Hematopoietic multipotent progenitor cell treated with erythropoietin and hydrocortisone succinate and interleukin-3 and kit ligand, for 8 days (in vitro differentiated cells): ENCODE results near the gene JARID2.
"Not testable (repeated sequence)": the region's sequence is repeated elsewhere in the genome, so short reads cannot be mapped to it uniquely, and the experiment has no call there.

Source experiments
- DNase-seq: peaks from one replicate; pipeline ENCODE4 v3.0.0-alpha.2; 2015

The JARID2 gene

DNA sequence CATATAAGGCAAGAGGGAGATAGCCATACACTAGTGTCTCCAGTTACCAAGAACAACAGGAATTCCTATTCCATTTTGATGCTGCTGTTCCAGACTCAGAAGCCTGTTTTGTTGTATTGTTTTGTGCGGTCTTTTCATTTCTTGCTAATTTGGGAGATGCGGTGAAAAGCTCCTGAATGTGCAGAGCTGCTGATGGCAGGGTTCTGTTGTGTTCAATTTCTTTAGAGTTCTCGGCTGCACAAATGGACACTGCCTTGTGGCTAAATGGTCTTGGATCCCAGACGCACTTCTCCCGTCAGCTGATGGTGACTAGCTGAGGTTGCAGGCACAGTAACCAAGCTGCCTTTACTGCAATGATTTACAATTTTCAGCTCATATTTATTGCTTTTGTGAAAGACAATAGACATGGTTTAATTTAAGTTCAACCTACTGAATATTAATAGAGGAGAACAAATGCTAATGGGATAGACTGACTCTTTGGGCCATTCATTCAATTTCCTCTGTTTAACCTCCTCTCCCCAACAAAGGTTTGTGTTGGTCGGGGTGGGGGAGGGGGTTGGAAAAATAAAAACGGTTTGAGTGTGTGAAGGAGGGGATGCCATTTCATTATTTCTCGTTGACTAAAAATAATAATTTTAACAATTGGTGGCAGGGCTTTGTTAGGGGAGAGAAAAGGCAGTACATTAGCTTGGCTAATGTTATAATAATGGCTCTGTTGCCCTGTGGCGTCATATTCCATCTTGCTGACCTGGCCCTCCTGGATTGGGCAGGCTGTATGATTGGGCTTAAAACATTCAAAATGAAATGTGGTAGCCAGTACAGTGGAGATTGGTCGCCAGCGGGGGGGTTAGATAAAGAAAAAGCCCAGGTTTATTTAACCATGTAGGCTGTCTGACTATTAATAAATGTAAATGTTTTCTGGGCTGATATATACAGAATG, 159.5 kb downstream of the JARID2 start:
- DNase-seq, result no peak

DNA sequence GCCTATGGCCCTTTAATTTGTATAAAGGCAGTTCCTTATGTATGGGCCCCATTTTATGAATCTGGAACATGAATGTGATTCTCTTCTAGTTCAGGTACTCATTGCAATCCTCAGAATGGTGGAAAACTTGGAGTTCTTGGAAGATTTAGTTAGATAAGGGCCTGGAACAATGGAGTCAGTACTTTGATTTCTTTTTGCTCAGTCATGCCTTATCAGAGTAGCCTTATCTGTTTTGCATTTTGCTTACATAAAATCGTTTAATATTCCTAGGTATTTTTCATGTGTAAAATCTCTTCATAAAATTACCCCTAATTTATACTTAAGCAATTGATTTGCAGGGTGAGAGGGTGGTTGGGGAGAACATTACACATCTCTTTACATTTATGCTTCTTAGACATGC, 160.6 kb downstream of the JARID2 start:
- no peak for DNase-seq

DNA sequence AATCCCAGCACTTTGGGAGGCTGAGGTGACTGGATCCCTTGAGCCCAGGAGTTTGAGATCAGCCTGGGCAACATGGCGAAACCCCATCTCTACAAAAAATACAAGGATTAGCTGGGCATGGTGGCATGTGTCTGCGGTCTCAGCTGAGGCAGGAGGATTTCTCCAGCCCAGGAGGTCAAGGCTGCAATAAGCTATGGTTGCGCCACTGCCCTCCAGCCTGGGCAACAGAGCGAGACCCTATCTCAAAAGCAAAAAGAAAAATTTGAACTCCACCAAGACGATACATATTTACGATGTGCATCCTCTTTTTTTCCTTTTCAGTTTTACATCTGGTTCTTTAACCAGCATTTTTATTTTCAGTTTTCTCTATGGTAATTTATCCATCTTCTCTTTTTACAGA, 162.1 kb downstream of the JARID2 start:
- no peak for DNase-seq

DNA sequence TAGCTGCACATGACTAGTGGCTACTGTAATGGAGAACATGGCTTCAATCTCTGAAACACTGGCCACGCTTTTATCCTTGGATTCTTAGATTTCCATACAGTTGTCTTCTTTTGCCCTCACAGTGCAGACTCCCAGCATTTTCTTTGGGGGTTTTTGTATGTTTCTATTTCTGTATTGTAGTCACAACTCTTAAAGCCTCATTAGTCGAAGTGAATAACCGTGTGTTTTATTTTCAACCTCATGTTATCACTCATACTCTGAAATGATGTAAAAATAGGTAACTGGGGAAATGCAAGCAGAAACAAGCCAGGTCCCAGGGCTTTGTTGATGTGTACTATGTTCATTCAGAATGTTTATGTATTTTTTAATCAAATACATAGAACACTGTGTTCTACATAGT, 162.9 kb downstream of the JARID2 start:
- DNase-seq, result no peak

DNA sequence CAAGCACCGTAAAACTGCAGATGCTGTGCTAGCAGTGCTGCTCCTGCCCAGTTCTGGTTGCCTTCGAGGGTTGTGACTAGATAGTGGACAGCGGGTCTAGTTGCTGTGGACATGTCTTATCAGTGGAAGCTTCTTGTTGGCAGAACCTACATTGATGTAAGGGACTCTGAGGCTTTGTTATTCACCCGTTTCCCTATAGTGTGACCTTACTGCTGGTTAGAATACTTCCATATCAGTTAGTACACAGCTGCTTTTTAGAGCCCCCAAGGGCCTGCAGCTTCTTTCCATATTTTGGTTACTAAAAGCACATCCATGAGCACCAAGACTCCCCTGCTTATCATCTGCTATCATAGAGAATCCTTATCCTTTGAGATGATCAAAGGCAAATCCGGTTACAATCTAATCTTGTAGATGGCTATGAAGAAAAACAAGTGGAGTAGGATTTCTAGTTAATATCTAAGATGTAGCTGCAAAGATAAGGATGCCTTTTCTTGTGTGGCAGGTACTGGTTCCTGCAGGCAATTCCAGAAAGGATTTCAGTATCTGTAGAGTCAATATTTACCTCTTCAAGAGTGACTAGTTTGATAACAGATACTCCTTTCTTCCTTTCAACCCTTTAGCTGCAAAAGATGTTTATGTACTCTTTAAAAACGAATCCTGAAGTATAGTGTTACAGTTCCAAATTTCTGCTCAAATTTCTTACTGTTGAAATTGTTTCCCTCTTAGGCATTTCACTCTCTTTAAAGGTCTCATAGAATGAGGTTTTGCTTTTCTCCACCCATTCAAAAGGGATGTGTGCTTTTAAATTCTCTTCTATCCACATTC, 163.6 kb downstream of the JARID2 start:
- DNase-seq, result peak; percentile 78

DNA sequence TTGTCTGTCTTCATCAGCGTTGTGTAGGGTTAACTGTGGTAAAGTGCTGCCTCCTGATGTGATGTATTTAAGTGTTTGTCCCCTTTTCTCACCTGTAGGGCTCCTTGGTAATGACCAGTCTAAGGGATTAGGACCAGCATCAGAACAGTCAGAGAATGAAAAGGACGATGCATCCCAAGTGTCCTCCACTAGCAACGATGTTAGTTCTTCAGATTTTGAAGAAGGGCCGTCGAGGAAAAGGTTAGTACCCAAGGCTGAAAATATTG, 164.2 kb downstream of the JARID2 start:
- no peak for DNase-seq

DNA sequence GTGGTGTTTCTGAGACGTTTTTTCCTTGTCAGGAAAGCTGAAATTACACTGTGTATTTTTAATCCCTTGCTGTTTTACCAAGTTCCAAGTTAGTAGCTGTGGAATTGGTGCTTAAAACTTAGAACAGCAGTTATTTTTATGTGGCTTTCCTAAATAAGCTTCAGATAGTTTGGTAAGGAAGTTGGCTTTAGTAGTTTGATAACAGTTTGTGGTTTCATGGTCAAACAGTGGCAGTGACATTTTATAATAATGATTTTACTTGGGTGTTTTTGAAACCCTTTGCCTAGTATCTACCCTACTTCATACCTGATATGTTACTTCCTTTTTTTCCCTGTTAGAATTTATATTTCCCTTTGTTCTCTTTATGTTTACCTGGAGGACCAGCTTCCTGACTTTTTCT, 164.9 kb downstream of the JARID2 start:
- peak; percentile 58 for DNase-seq

- DNase-seq, result no peak
These were observed 165.9 kb downstream of the JARID2 start for GRCh38 chr6:15411766-15412165.

- DNase-seq, result no peak
These were observed 166.9 kb downstream of the JARID2 start for GRCh38 chr6:15412767-15413166.

DNA sequence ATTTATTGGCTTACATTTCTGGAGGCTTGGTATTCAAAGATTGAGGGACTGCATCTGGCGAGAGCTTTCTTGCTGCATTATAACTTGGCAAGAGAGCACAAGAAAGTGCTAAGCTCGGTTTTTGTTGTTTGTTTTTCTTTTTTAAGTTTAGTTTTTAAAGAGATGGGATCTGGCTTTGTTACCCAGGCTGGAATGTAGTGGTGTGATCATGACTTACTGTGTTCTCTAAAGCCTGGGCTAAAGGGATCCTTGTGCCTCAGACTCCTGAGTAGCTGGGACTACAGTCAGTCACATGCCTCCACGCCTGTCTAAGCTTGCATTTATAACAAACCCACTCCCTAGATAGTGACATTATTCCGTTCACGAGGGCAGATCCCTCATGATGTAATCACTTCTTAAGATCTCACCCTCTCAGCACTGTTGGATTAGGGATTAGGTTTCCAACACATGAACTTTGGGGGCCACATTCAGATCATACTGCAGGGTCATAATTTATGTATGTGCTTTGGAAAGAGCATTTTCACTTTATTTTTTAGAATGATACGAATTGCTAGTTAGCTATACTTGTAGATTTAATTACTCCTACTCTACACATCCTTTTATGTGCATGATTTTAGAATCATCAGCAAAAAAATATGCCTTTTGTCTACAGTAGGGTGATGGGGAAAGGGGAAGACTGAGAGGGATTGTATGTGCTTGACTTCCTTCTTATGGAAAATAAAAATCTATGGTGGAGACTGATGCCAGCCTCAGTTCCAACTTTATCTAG, 167.8 kb downstream of the JARID2 start:
- DNase-seq, result peak; percentile 30

DNA sequence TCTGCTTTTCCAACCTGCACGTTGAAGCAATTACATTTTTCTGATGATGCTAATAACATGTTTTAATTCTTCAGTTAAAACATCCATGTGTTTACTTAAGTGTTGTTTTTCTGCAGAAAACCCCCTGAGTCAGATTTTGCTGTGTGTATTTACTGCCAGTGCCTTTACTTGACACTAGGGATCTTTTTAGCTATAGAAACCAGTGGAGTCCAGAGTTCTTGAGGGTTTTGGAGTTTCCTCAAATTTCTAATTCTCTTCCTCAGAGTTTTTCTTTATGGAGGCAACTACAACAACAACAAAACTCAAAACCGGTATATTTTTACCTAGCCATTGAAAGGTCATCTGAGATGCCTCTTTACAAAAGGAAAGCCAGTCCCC, 168.4 kb downstream of the JARID2 start:
- no peak for DNase-seq

DNA sequence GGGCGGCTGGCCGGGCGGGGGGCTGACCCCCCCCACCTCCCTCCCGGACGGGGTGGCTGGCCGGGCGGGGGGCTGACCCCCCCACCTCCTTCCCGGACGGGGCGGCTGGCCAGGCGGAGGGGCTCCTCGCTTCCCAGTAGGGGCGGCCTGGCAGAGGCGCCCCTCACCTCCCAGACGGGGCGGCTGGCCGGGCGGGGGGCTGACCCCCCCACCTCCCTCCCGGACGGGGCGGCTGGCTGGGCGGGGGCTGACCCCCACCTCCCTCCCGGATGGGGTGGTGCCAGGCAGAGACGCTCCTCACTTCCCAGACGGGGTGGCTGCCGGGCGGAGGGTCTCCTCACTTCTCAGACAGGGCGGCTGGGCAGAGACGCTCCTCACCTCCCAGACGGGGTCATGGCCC, 169.8 kb downstream of the JARID2 start:
- DNase-seq, result not testable (repeated sequence)

GRCh38 chr6:15416932-15417509, 171.2 kb downstream of the JARID2 start:
- DNase-seq, result no peak

- DNase-seq, result no peak
These were observed 171.9 kb downstream of the JARID2 start for GRCh38 chr6:15417811-15418210.

- DNase-seq, result no peak
These were observed 173.6 kb downstream of the JARID2 start for GRCh38 chr6:15419493-15419892.

DNA sequence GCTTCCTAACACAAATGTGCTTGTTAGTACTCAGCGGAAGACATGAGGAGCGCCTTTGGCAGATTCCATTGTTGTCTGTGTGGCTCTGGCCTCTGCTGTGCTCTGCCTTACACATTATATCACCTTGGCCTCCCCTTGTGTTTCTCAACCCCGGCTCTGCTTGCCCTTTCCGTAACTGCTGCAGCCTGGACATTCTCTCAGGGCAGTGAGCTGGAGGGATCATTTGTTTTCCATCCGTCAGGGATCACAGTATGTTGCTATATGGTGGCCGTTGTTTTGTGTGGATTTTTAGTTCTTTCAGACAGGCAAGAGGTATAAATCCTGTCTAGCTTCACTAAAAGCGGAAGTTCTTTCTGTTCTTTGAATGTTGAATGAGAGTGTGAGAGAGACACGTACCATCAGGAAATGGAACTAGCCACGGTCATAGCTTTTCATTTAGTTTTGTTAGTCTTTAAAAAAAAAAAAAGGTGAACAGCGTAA, 175.1 kb downstream of the JARID2 start:
- DNase-seq, result peak; percentile 46

- DNase-seq, result no peak
These were observed 176.3 kb downstream of the JARID2 start for GRCh38 chr6:15421945-15422733.

DNA sequence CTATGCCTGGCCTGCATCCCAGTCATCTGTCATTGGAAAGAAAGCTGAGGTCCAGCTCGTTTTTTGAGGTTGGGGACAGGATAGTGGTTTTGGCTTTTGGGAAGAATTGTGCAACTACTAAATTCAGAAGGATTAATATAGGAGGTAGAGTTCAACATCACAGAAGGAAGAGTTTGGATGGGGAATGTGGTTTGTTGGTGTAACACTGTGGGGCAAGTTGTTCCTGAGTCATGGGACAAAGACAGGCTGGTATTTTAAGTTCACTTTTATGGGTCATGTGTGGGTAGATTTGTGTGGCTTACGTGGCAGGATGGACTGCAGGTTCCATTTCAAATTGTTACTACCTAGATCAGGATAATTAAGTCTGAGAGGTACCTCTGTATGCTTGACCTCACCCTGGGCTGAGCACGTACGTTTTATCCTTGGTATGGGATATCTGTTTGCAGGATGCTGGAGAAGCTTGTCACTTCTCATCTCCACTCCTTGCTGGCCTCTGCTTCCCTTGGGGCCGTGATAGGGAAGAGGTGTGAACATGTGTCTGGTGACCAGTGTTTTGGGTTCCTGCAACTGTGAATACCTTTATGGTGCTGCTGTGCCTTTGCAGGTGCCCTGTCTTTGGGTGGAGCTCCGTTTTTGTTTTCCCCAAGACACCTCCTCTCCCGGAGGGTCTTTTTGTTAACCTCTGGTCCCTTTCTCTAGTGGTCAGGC, 177.6 kb downstream of the JARID2 start:
- no peak for DNase-seq

- DNase-seq, result no peak
These were observed 180.1 kb downstream of the JARID2 start for GRCh38 chr6:15425947-15426346.

DNA sequence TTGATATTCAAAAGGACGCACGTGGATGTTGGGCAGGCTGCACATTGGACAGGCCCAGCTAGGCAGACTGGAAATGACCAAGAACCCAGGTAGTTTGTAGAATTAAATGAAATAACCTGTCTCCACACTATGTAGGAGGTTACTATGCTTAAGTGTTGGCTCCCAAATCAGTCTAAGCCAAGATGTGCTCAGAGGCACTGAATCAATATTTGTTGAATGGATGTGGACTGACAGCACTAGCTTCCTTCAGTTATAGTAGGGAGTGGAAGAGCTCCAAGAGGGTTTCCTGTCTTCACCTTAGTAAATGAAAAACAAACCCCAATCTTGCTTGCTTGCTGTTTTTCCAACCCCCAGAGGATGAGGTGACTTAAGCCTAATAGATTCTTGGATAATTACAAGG, 180.5 kb downstream of the JARID2 start:
- no peak for DNase-seq

DNA sequence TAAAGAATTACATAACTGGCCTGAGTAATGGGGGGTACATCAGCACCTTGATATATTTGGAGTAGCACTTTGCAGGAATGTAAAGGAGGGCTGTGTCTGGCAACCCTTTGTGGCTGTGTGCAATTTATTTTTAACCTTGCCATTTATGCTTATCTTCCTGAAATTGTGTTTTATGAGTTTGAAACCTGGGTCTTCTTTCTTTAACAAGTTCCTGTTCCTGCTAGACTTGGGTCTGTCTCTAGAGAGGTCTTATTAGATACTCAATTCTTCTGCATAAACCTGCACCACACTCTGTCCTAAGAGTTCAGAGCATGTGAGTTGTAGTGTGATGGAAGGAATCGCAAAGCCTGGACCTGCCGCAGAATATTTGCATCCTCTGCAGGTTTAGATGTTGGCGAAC, 181.0 kb downstream of the JARID2 start:
- no peak for DNase-seq
